Natural killer cell (primary cell): ENCODE measurements around the gene CCDC9B. TPM values are rescaled to one million over a fixed set of nuclear protein-coding genes. Genes with fewer than 3 reads are reported as not detected.

Source experiments
- ATAC-seq, 3 donors: fragments of 150-1000 bp in 2 of 3; fragments of 200-7000 bp in 1 of 3; cut with Tn5 transposase; 1 replicate in 1 of 3; 2 replicates in 2 of 3; pipeline ENCODE4 v1.10.0; 2021; ENCODE audit warnings: mild to moderate bottlenecking in 2 of 3, moderate library complexity in 2 of 3
- DNase-seq, 2 donors: peaks; one replicate each; pipeline versions ENCODE4 v3.0.0 to v3.0.0-alpha.2; 2013 to 2021; ENCODE audit warnings: mixed read lengths in 1 of 2
- H3K27ac ChIP-seq: one replicate; pipeline ENCODE4 v1.5.1; 2013; ENCODE audit warnings: mild to moderate bottlenecking, low read length
- H3K27me3 ChIP-seq: one replicate; pipeline ENCODE4 v1.6.1; 2013; ENCODE audit warnings: low read length; ENCODE audit not compliant: control insufficient read depth, insufficient read depth
- H3K36me3 ChIP-seq: one replicate; pipeline ENCODE4 v1.6.1; 2013; ENCODE audit warnings: low read length; ENCODE audit not compliant: control insufficient read depth, insufficient read depth
- H3K4me1 ChIP-seq: one replicate; pipeline ENCODE4 v1.6.1; 2013; ENCODE audit warnings: low read length; ENCODE audit not compliant: control insufficient read depth, insufficient read depth
- H3K4me3 ChIP-seq: one replicate; pipeline ENCODE4 v1.5.1; 2013; ENCODE audit warnings: low read length
- H3K9me3 ChIP-seq: one replicate; pipeline ENCODE4 v1.6.1; 2013; ENCODE audit warnings: low read length; ENCODE audit not compliant: control insufficient read depth, insufficient read depth
- H3K27ac Mint-ChIP-seq, 2 donors: one replicate each; pipeline ENCODE4 v1.8.0; 2022; ENCODE audit warnings: mild to moderate bottlenecking in 2 of 2, mixed read lengths in 2 of 2, moderate library complexity in 1 of 2
- H3K27me3 Mint-ChIP-seq, 2 donors: one replicate each; pipeline ENCODE4 v1.8.0; 2022; ENCODE audit warnings: low read depth in 2 of 2, mixed read lengths in 2 of 2
- H3K36me3 Mint-ChIP-seq: one replicate; pipeline ENCODE4 v1.8.0; 2022; ENCODE audit warnings: mixed read lengths
- H3K4me1 Mint-ChIP-seq, 2 donors: one replicate each; pipeline ENCODE4 v1.8.0; 2022; ENCODE audit warnings: mixed read lengths in 2 of 2
- H3K4me3 Mint-ChIP-seq: one replicate; pipeline ENCODE4 v1.8.0; 2022; ENCODE audit warnings: mild to moderate bottlenecking, moderate library complexity, mixed read lengths
- H3K9me3 Mint-ChIP-seq, 2 donors: one replicate each; pipeline ENCODE4 v1.8.0; 2022; ENCODE audit warnings: mixed read lengths in 2 of 2
- WGBS: methylation state at CpG from one replicate; pipeline ENCODE4 v1.1.7; 2013; ENCODE audit warnings: missing lambda C conversion rate; ENCODE audit not compliant: insufficient coverage; 5-methylcytosine and 5-hydroxymethylcytosine counted together
- intact Hi-C: fragments of 100-400 bp; cut with micrococcal nuclease; formaldehyde crosslinking; loops from one replicate; pipeline ENCODE4 v1.14.2; 2022
- total RNA-seq, 4 donors: library from RNA; stranded (reverse); fragments of 120-200 nt in 1 of 4; gene quantifications; one replicate each; pipeline versions ENCODE4 v1.2.3 to v1.2.4, GENCODE V29; 2013 to 2022
- TF ChIP-seq, protein P1 (sequence below): fragments of 200-600 bp; IDR thresholded peaks from one replicate; pipeline ENCODE4 v1.8.0; 2022; ENCODE audit warnings: antibody characterized with exemption

Gene CCDC9B
- total RNA-seq, 3 donors from 2014 or later (not counting 1 experiment from before 2014, with no cell fraction given), result 4.4 to 5.3 (median 4.7) TPM

DNA sequence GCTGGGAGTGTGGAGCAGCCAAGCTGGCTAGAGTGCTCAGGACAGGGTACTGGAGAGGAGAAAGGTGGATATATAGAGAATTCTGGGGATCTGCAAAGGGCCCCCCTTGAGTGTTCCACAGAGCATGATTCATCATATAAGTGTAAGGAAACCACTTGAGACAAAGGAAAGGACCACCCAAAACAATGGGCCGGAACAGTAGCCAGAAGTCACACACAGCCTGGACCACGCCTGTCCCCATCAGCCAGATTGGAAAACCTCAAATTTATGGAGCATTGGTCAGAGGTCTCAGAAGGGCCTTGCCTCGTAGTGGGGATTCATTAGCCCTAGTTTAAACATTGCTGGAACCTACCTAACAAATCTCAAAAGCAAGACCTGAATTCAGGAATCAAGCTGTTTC is 36.9 kb upstream of the CCDC9B start:
- no peak for ATAC-seq
- TF ChIP-seq, protein P1, sequence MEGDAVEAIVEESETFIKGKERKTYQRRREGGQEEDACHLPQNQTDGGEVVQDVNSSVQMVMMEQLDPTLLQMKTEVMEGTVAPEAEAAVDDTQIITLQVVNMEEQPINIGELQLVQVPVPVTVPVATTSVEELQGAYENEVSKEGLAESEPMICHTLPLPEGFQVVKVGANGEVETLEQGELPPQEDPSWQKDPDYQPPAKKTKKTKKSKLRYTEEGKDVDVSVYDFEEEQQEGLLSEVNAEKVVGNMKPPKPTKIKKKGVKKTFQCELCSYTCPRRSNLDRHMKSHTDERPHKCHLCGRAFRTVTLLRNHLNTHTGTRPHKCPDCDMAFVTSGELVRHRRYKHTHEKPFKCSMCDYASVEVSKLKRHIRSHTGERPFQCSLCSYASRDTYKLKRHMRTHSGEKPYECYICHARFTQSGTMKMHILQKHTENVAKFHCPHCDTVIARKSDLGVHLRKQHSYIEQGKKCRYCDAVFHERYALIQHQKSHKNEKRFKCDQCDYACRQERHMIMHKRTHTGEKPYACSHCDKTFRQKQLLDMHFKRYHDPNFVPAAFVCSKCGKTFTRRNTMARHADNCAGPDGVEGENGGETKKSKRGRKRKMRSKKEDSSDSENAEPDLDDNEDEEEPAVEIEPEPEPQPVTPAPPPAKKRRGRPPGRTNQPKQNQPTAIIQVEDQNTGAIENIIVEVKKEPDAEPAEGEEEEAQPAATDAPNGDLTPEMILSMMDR, result no peak
- Mint-ChIP-seq H3K4me1 (peaks cover 3% of the 10 kb centered on the region in 2 donors), H3K4me3 (no peak overlapping the region), H3K36me3 (no peaks in the 10 kb centered on the region), H3K27me3 (peaks cover 0 to 5% of the 10 kb centered on the region in 2 donors), H3K9me3 (no peaks in the 10 kb centered on the region), H3K27ac (no peak overlapping the region)
- no peaks in the 10 kb centered on the region for H3K9me3 ChIP-seq
- intact Hi-C loops, result no loop called here
- DNase-seq, result no peak
- H3K4me3 ChIP-seq, result no peak overlapping the region
- H3K27me3 ChIP-seq, result no peaks in the 10 kb centered on the region
- no peaks in the 10 kb centered on the region for H3K36me3 ChIP-seq
- H3K4me1 ChIP-seq, result peaks cover 3% of the 10 kb centered on the region
- H3K27ac ChIP-seq, result no peak overlapping the region
- whole genome bisulfite sequencing, result 89% methylated on average over 3 of the region's 3 CpGs

DNA sequence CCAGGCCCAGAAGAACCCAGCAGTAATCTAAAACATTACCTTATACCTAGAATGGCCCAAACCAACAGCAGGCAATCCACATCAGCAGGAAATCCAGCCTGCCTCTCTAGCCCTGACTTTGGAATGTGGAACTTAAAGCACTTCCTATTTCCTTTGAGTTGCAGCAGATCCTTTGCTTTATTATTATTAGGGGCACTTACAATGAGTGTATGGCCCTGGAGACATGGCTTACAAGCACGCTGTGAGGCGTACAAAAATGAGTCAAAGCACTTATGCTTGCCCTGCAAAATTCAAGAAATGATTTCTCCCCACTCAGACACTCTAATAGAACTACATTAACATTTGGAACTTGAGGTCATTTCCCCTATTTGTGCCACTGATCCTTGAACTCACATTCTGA is 32.2 kb upstream of the CCDC9B start:
- no peaks in the 10 kb centered on the region for H3K9me3 ChIP-seq
- Mint-ChIP-seq H3K9me3 (no peaks in the 10 kb centered on the region), H3K36me3 (no peaks in the 10 kb centered on the region), H3K27ac (no peak overlapping the region), H3K4me1 (peaks cover 5% of the 10 kb centered on the region in 2 donors), H3K4me3 (no peak overlapping the region), H3K27me3 (no peaks in the 10 kb centered on the region)
- H3K4me3 ChIP-seq, result no peak overlapping the region
- no peak for DNase-seq
- intact Hi-C loops, result no loop called here
- 67% methylated on average over 2 of the region's 2 CpGs for WGBS
- ATAC-seq, result no peak
- no peak overlapping the region for H3K27ac ChIP-seq
- TF ChIP-seq, protein P1, result no peak
- peaks cover 7% of the 10 kb centered on the region for H3K4me1 ChIP-seq
- no peaks in the 10 kb centered on the region for H3K27me3 ChIP-seq
- no peaks in the 10 kb centered on the region for H3K36me3 ChIP-seq

DNA sequence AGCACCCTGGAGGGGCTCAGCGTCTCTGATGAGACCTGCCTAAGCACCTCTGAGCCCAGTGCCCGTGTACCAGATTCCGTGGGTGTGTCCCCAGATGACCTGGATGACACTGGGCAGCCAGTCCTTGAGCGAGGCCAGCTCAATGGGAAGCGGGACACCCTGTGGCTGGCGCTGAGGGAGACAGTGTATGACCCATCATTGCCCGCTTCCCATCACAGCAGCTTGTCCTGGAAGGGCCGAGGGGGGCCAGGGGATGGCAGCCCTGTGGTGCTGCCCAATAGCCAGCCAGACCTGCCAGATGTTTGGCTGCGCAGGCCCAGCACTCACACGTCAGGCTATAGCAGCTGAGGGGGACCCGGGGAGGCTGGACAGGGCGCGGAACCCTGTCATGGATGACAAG is 29.2 kb upstream of the CCDC9B start:
- WGBS, result 94% methylated on average over 13 of the region's 13 CpGs
- Mint-ChIP-seq H3K36me3 (no peaks in the 10 kb centered on the region), H3K4me1 (peaks cover 18 to 32% of the 10 kb centered on the region in 2 donors), H3K4me3 (no peak overlapping the region), H3K27ac (no peak overlapping the region), H3K27me3 (no peaks in the 10 kb centered on the region), H3K9me3 (no peaks in the 10 kb centered on the region)
- DNase-seq, result no peak
- TF ChIP-seq, protein P1, result no peak
- Histone ChIP-seq H3K4me1 (peaks cover 31% of the 10 kb centered on the region), H3K9me3 (no peaks in the 10 kb centered on the region), H3K27ac (no peak overlapping the region), H3K27me3 (no peaks in the 10 kb centered on the region), H3K4me3 (no peak overlapping the region), H3K36me3 (no peaks in the 10 kb centered on the region)
- ATAC-seq, result no peak
- intact Hi-C loops, result no loop called here

GRCh38 chr15:40369474-40369869 is 28.7 kb upstream of the CCDC9B start:
- Mint-ChIP-seq H3K36me3 (no peaks in the 10 kb centered on the region), H3K27me3 (no peaks in the 10 kb centered on the region), H3K4me3 (peak overlapping the region; percentile 63), H3K4me1 (peaks cover 18 to 33% of the 10 kb centered on the region in 2 donors), H3K27ac (peak overlapping the region; percentile 64 to 82), H3K9me3 (no peaks in the 10 kb centered on the region)
- Histone ChIP-seq H3K4me3 (no peak overlapping the region), H3K27me3 (no peaks in the 10 kb centered on the region), H3K36me3 (no peaks in the 10 kb centered on the region), H3K9me3 (no peaks in the 10 kb centered on the region), H3K4me1 (peaks cover 31% of the 10 kb centered on the region), H3K27ac (no peak overlapping the region)
- ATAC-seq (no peak), DNase-seq (no peak)
- TF ChIP-seq, protein P1, result no peak
- intact Hi-C loops, result no loop called here
- WGBS, result 96% methylated on average over 10 of the region's 10 CpGs
